ENCODE data around the gene KCNIP4.

DNA sequence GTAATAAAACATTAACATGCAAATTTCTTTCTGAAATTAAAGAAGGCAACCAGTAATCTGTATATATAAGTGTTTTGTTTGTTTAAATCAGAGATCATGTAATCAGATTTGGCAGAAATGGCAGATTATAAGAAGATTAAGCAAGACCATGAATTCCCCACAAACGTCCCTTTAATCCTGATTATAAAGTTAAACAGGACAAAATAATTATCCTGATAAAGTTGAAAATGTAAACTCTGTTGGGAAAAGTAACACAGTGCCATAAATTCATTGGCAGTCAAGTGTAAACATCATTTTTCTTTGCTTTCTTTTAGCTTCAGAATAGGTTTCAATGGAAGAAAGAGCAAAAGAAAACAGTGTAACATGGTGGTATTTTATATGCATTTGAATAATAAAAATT is 256.3 kb downstream of the KCNIP4 start:
- TF ChIP-seq YY1 (IDR thresholded peaks at IDR 0.05; ENCODE audit: insufficient read depth, insufficient read length) (no peak), ZNF274 (IDR thresholded peaks at IDR 0.05; ENCODE audit: low read depth, low read length) (no peak), SUZ12 (IDR thresholded peaks at IDR 0.05; ENCODE audit: extremely low read depth, insufficient read depth, insufficient read length) (no peak)
